HepG2 (cell line): ENCODE results near the gene NUP88.

Source experiments
- ARHGAP35 ChIP-seq: sonication (generic); formaldehyde crosslinking; IDR thresholded peaks from 2 replicates; pipeline ENCODE4 v1.9.0; 2022; ENCODE audit warnings: mild to moderate bottlenecking, inconsistent platforms, moderate library complexity, missing genetic modification reagents, borderline replicate concordance
- ARNTL ChIP-seq: sonication (generic); formaldehyde crosslinking; IDR thresholded peaks from 2 replicates; pipeline ENCODE4 v1.4.0; 2020; ENCODE audit warnings: mild to moderate bottlenecking, missing genetic modification reagents
- BRCA1 ChIP-seq: sonication (generic); formaldehyde crosslinking; IDR thresholded peaks from 2 replicates; pipeline ENCODE4 v1.4.0; 2020; ENCODE audit warnings: missing genetic modification reagents
- EHMT2 ChIP-seq: fragments of 200-600 bp; sonication (generic); IDR thresholded peaks from 2 replicates; pipeline ENCODE4 v1.7.0; 2017; ENCODE audit warnings: antibody characterized with exemption, low read depth, low read length, borderline replicate concordance
- EZH2 ChIP-seq: conservative IDR thresholded peaks from 2 replicates; pipeline ENCODE4 v1.6.1; 2012; ENCODE audit warnings: mild to moderate bottlenecking, low read depth, low read length, moderate library complexity
- IRF1 ChIP-seq: sonication (generic); formaldehyde crosslinking; IDR thresholded peaks from 2 replicates; pipeline ENCODE4 v1.4.0; 2020; ENCODE audit warnings: low read depth, mild to moderate bottlenecking, missing genetic modification reagents
- MEIS2 ChIP-seq: sonication (generic); formaldehyde crosslinking; IDR thresholded peaks from 2 replicates; pipeline ENCODE4 v1.9.0; 2021; ENCODE audit warnings: mild to moderate bottlenecking, missing genetic modification reagents
- POLR2A ChIP-seq, 2 experiments: IDR thresholded peaks; 2 replicates each; pipeline ENCODE4 v1.6.1; 2011; ENCODE audit warnings: low read depth in 2 of 2, low read length in 2 of 2, mild to moderate bottlenecking in 1 of 2, moderate library complexity in 1 of 2; ENCODE audit not compliant: insufficient read depth in 1 of 2
- RFX5 ChIP-seq: IDR thresholded peaks from 2 replicates; pipeline ENCODE4 v1.6.1; 2011; ENCODE audit warnings: low read depth, low read length, improper control_type of control experiment
- ZFP1 ChIP-seq: IDR thresholded peaks from 2 replicates; pipeline ENCODE4 v1.6.1; 2016
- ZNF644 ChIP-seq: IDR thresholded peaks from 2 replicates; pipeline ENCODE4 v1.6.1; 2016; ENCODE audit warnings: low read depth
- ZNF879 ChIP-seq: sonication (generic); formaldehyde crosslinking; IDR thresholded peaks from 2 replicates; pipeline ENCODE4 v1.8.1; 2023; ENCODE audit warnings: missing genetic modification reagents

- no peak for TF ChIP-seq EZH2
- TF ChIP-seq ZNF879 (CRISPR knock-in tag) = no peak
- TF ChIP-seq ZNF644 (CRISPR knock-in tag) = no peak
- no peak for TF ChIP-seq RFX5
- TF ChIP-seq ZFP1 (CRISPR knock-in tag) = no peak
- no peak for TF ChIP-seq EHMT2
- no peak for TF ChIP-seq ARNTL (CRISPR knock-in tag)
- TF ChIP-seq POLR2A (IDR thresholded peaks at IDR 0.05; ENCODE audit: insufficient read depth in 1 of 2, low read depth in 2 of 2, low read length in 2 of 2) = no peak
- no peak for TF ChIP-seq BRCA1 (CRISPR knock-in tag)
- TF ChIP-seq IRF1 = no peak
- TF ChIP-seq MEIS2 (CRISPR knock-in tag) = no peak
- TF ChIP-seq ARHGAP35 = no peak
These were observed 54.8 kb downstream of the NUP88 start for GRCh38 chr17:5364696-5365095.
